Naive thymus-derived CD4-positive, alpha-beta T cell (primary cell): ENCODE measurements around the gene CAV2. TPM values are rescaled to one million over a fixed set of nuclear protein-coding genes. Genes with fewer than 3 reads are reported as not detected.

Experiments used
- ATAC-seq: fragments of 150-1000 bp; cut with Tn5 transposase; 2 replicates; pipeline ENCODE4 v1.10.0; 2021; ENCODE audit warnings: mild to moderate bottlenecking, moderate library complexity
- CTCF ChIA-PET: fragments of 350-600 bp; sonication (Branson Sonifier 250); formaldehyde crosslinking; loops from one replicate; lab custom pipeline; 2021; ENCODE audit warnings: antibody characterized with exemption; lab: Charles Lee
- POLR2A ChIA-PET: fragments of 350-600 bp; sonication (Branson Sonifier 250); formaldehyde crosslinking; loops from one replicate; lab custom pipeline; 2021; ENCODE audit warnings: antibody characterized with exemption, inconsistent platforms; lab: Charles Lee
- DNase-seq, 9 donors: peaks; one replicate each; pipeline versions ENCODE4 v3.0.0 to v3.0.0-alpha.2; 2020 to 2022; ENCODE audit warnings: mixed read lengths in 1 of 9
- H3K27ac ChIP-seq: one replicate; pipeline ENCODE4 v1.7.0; 2013; ENCODE audit warnings: mild to moderate bottlenecking, low read depth, low read length, moderate library complexity
- H3K27me3 ChIP-seq, 2 donors: one replicate each; pipeline ENCODE4 v1.7.0; 2013; ENCODE audit warnings: low read length in 2 of 2, mild to moderate bottlenecking in 2 of 2, moderate library complexity in 2 of 2; ENCODE audit not compliant: control insufficient read depth in 2 of 2, insufficient read depth in 2 of 2
- H3K36me3 ChIP-seq, 3 experiments: 1 replicate in 2 of 3; 2 replicates in 1 of 3; pipeline ENCODE4 v1.7.0; 2013; ENCODE audit warnings: low read length in 3 of 3, mild to moderate bottlenecking in 3 of 3, moderate library complexity in 1 of 3; ENCODE audit not compliant: insufficient read depth in 3 of 3, control insufficient read depth in 2 of 3
- H3K4me1 ChIP-seq, 2 donors: one replicate each; pipeline ENCODE4 v1.7.0; 2013; ENCODE audit warnings: low read length in 2 of 2, mild to moderate bottlenecking in 2 of 2, moderate library complexity in 1 of 2; ENCODE audit not compliant: control insufficient read depth in 2 of 2, insufficient read depth in 2 of 2
- H3K4me3 ChIP-seq: 2 replicates; pipeline ENCODE4 v1.7.0; 2013; ENCODE audit warnings: mild to moderate bottlenecking, low read length
- H3K9me3 ChIP-seq, 3 experiments: 1 replicate in 2 of 3; 2 replicates in 1 of 3; pipeline ENCODE4 v1.7.0; 2013; ENCODE audit warnings: low read length in 3 of 3; ENCODE audit not compliant: control insufficient read depth in 2 of 3
- H3K27ac Mint-ChIP-seq, 9 donors: one replicate each; pipeline ENCODE4 v1.8.0; 2020 to 2022; ENCODE audit warnings: mixed read lengths in 9 of 9, mild to moderate bottlenecking in 8 of 9, moderate library complexity in 5 of 9, inconsistent platforms in 2 of 9
- H3K27me3 Mint-ChIP-seq, 5 donors: one replicate each; pipeline ENCODE4 v1.8.0; 2021 to 2022; ENCODE audit warnings: mixed read lengths in 5 of 5, mild to moderate bottlenecking in 1 of 5
- H3K36me3 Mint-ChIP-seq, 5 donors: one replicate each; pipeline ENCODE4 v1.8.0; 2020 to 2022; ENCODE audit warnings: mixed read lengths in 5 of 5, mild to moderate bottlenecking in 3 of 5, inconsistent platforms in 1 of 5
- H3K4me1 Mint-ChIP-seq, 7 donors: one replicate each; pipeline ENCODE4 v1.8.0; 2020 to 2022; ENCODE audit warnings: mixed read lengths in 7 of 7, mild to moderate bottlenecking in 3 of 7, inconsistent platforms in 1 of 7
- H3K4me3 Mint-ChIP-seq, 10 donors: one replicate each; pipeline ENCODE4 v1.8.0; 2020 to 2022; ENCODE audit warnings: mild to moderate bottlenecking in 10 of 10, mixed read lengths in 10 of 10, moderate library complexity in 6 of 10, inconsistent platforms in 2 of 10
- H3K9me3 Mint-ChIP-seq, 11 donors: one replicate each; pipeline ENCODE4 v1.8.0; 2020 to 2022; ENCODE audit warnings: mixed read lengths in 11 of 11, mild to moderate bottlenecking in 4 of 11, inconsistent platforms in 1 of 11, moderate library complexity in 1 of 11
- intact Hi-C, 2 donors: fragments of 100-400 bp; cut with micrococcal nuclease; formaldehyde crosslinking; loops; one replicate each; pipeline ENCODE4 v1.15.1; 2023
- polyA plus RNA-seq, 2 donors: library from polyadenylated mRNA; unstranded; fragments of 300-500 nt; fragmentation: Illumina TruSeq; gene quantifications; one replicate each; pipeline ENCODE4 v1.2.3, GENCODE V29; 2021
- total RNA-seq, 6 experiments: library from RNA in 5 of 6; stranded (reverse) in 5 of 6; gene quantifications; 1 replicate in 5 of 6; 2 replicates in 1 of 6; pipeline ENCODE4 v1.2.3 and lab custom pipeline; 2021 to 2026

Gene CAV2
- total and polyA plus RNA-seq, 7 experiments from 2014 or later, result 0.93 TPM; not detected in 6

GRCh38 chr7:116546916-116547315, 47.4 kb downstream of the CAV2 start:
- H3K9me3 ChIP-seq, result no peaks in the 10 kb centered on the region
- no peak for DNase-seq
- no peak overlapping the region for H3K27ac ChIP-seq
- no peaks in the 10 kb centered on the region for H3K36me3 ChIP-seq
- Mint-ChIP-seq H3K4me1 (no peaks in the 10 kb centered on the region), H3K27ac (no peak overlapping the region), H3K4me3 (no peak overlapping the region), H3K27me3 (peaks cover 5 to 21% (median 12%) of the 10 kb centered on the region in 5 donors), H3K9me3 (peaks cover 0 to 2% (median 0%) of the 10 kb centered on the region in 11 donors), H3K36me3 (no peaks in the 10 kb centered on the region)
- H3K27me3 ChIP-seq, result no peaks in the 10 kb centered on the region
- ATAC-seq, result no peak
- ChIA-PET POLR2A (no interaction called here), CTCF (interaction anchor here (1.2 kb wide), 1 partner anchor 370 kb away, joined by 7 read pairs; no protein-coding TSS in a partner anchor)
- no peak overlapping the region for H3K4me3 ChIP-seq
- intact Hi-C loops, result no loop called here
- no peaks in the 10 kb centered on the region for H3K4me1 ChIP-seq

GRCh38 chr7:116547347-116547746, 47.8 kb downstream of the CAV2 start:
- no peaks in the 10 kb centered on the region for H3K36me3 ChIP-seq
- Mint-ChIP-seq H3K36me3 (no peaks in the 10 kb centered on the region), H3K27me3 (peaks cover 8 to 23% (median 12%) of the 10 kb centered on the region in 5 donors), H3K27ac (no peak overlapping the region), H3K9me3 (peaks cover 0 to 2% (median 0%) of the 10 kb centered on the region in 11 donors), H3K4me3 (no peak overlapping the region), H3K4me1 (no peaks in the 10 kb centered on the region)
- no peak overlapping the region for H3K27ac ChIP-seq
- H3K4me1 ChIP-seq, result no peaks in the 10 kb centered on the region
- intact Hi-C loops, result no loop called here
- H3K4me3 ChIP-seq, result no peak overlapping the region
- ATAC-seq (no peak), DNase-seq (no peak)
- no peaks in the 10 kb centered on the region for H3K9me3 ChIP-seq
- POLR2A ChIA-PET, result no interaction called here
- CTCF ChIA-PET, result no interaction called here
- H3K27me3 ChIP-seq, result no peaks in the 10 kb centered on the region

- H3K36me3 Mint-ChIP-seq, result no peaks in the 10 kb centered on the region
- peaks cover 8 to 20% (median 13%) of the 10 kb centered on the region in 5 donors for H3K27me3 Mint-ChIP-seq
- no peak for ATAC-seq
- H3K9me3 ChIP-seq, result no peaks in the 10 kb centered on the region
- no peaks in the 10 kb centered on the region for H3K4me1 ChIP-seq
- DNase-seq, result no peak
- intact Hi-C loops, result no loop called here
- no peak overlapping the region for H3K27ac ChIP-seq
- peaks cover 0 to 2% (median 0%) of the 10 kb centered on the region in 11 donors for H3K9me3 Mint-ChIP-seq
- no peak overlapping the region for H3K4me3 Mint-ChIP-seq
- ChIA-PET CTCF (no interaction called here), POLR2A (no interaction called here)
- no peak overlapping the region for H3K27ac Mint-ChIP-seq
- no peaks in the 10 kb centered on the region for H3K36me3 ChIP-seq
- H3K4me1 Mint-ChIP-seq, result no peaks in the 10 kb centered on the region
- H3K27me3 ChIP-seq, result no peaks in the 10 kb centered on the region
- no peak overlapping the region for H3K4me3 ChIP-seq
Measured at GRCh38 chr7:116548506-116548905, 49.0 kb downstream of the CAV2 start.

GRCh38 chr7:116549370-116549769, 49.8 kb downstream of the CAV2 start:
- ATAC-seq (no peak), DNase-seq (no peak)
- Mint-ChIP-seq H3K4me3 (no peak overlapping the region), H3K4me1 (no peaks in the 10 kb centered on the region), H3K9me3 (peaks cover 0 to 2% (median 0%) of the 10 kb centered on the region in 11 donors), H3K36me3 (no peaks in the 10 kb centered on the region), H3K27me3 (peaks cover 9 to 24% (median 16%) of the 10 kb centered on the region in 5 donors), H3K27ac (no peak overlapping the region)
- Histone ChIP-seq H3K27me3 (no peaks in the 10 kb centered on the region), H3K4me1 (no peaks in the 10 kb centered on the region), H3K27ac (no peak overlapping the region), H3K36me3 (no peaks in the 10 kb centered on the region), H3K9me3 (no peaks in the 10 kb centered on the region), H3K4me3 (no peak overlapping the region)
- CTCF ChIA-PET, result no interaction called here
- intact Hi-C loops, result no loop called here
- POLR2A ChIA-PET, result no interaction called here

GRCh38 chr7:116551692-116552091, 52.2 kb downstream of the CAV2 start:
- Mint-ChIP-seq H3K4me3 (no peak overlapping the region), H3K36me3 (no peaks in the 10 kb centered on the region), H3K4me1 (no peaks in the 10 kb centered on the region), H3K27me3 (peaks cover 8 to 33% (median 25%) of the 10 kb centered on the region in 5 donors), H3K27ac (no peak overlapping the region), H3K9me3 (peaks cover 0 to 2% (median 0%) of the 10 kb centered on the region in 11 donors)
- no peaks in the 10 kb centered on the region for H3K9me3 ChIP-seq
- H3K36me3 ChIP-seq, result no peaks in the 10 kb centered on the region
- no peaks in the 10 kb centered on the region for H3K4me1 ChIP-seq
- POLR2A ChIA-PET, result no interaction called here
- intact Hi-C loops, result no loop called here
- ATAC-seq (no peak), DNase-seq (no peak)
- H3K4me3 ChIP-seq, result no peak overlapping the region
- CTCF ChIA-PET, result no interaction called here
- no peaks in the 10 kb centered on the region for H3K27me3 ChIP-seq
- H3K27ac ChIP-seq, result no peak overlapping the region

- Mint-ChIP-seq H3K4me1 (no peaks in the 10 kb centered on the region), H3K4me3 (no peak overlapping the region), H3K36me3 (no peaks in the 10 kb centered on the region), H3K27me3 (peaks cover 12 to 36% (median 30%) of the 10 kb centered on the region in 5 donors), H3K27ac (no peak overlapping the region), H3K9me3 (peaks cover 0 to 2% (median 0%) of the 10 kb centered on the region in 11 donors)
- H3K4me3 ChIP-seq, result no peak overlapping the region
- ATAC-seq (no peak), DNase-seq (no peak)
- ChIA-PET POLR2A (no interaction called here), CTCF (no interaction called here)
- intact Hi-C loops, result no loop called here
- H3K36me3 ChIP-seq, result no peaks in the 10 kb centered on the region
- no peaks in the 10 kb centered on the region for H3K9me3 ChIP-seq
- H3K4me1 ChIP-seq, result no peaks in the 10 kb centered on the region
- H3K27me3 ChIP-seq, result no peaks in the 10 kb centered on the region
- no peak overlapping the region for H3K27ac ChIP-seq
Measured at GRCh38 chr7:116552602-116553001, 53.1 kb downstream of the CAV2 start.

GRCh38 chr7:116553168-116553964, 53.8 kb downstream of the CAV2 start:
- H3K27ac Mint-ChIP-seq, result no peak overlapping the region
- peaks cover 19 to 36% (median 30%) of the 10 kb centered on the region in 5 donors for H3K27me3 Mint-ChIP-seq
- H3K9me3 Mint-ChIP-seq, result peaks cover 0 to 1% (median 0%) of the 10 kb centered on the region in 11 donors
- intact Hi-C loops, result no loop called here
- H3K27ac ChIP-seq, result no peak overlapping the region
- ChIA-PET POLR2A (no interaction called here), CTCF (no interaction called here)
- no peaks in the 10 kb centered on the region for H3K36me3 ChIP-seq
- DNase-seq, result no peak
- no peaks in the 10 kb centered on the region for H3K9me3 ChIP-seq
- no peak for ATAC-seq
- H3K4me1 ChIP-seq, result no peaks in the 10 kb centered on the region
- H3K36me3 Mint-ChIP-seq, result no peaks in the 10 kb centered on the region
- H3K4me3 ChIP-seq, result no peak overlapping the region
- no peaks in the 10 kb centered on the region for H3K27me3 ChIP-seq
- no peaks in the 10 kb centered on the region for H3K4me1 Mint-ChIP-seq
- no peak overlapping the region for H3K4me3 Mint-ChIP-seq
